ENCODE results near the gene FAM168A. TPM values are rescaled to one million over a fixed set of nuclear protein-coding genes. Genes with fewer than 3 reads are reported as not detected.
A peak's percentile ranks its signal among the peaks of the same experiment; 100 is the strongest.

Gene FAM168A
- 7.6 and 9.7 TPM in 2 replicates for total RNA-seq

- peak; percentile 92 to 96 for DNase-seq (ENCODE audit: low read depth in 2 of 2)
These were observed at the start of gene FAM168A for GRCh38 chr11:73597956-73598718. Gene FAM168A (minus strand): TSS chr11:73598112. CDS start chr11:73468474, 129,638 bp downstream.

GRCh38 chr11:73647459-73648100 lies 49.7 kb upstream of the FAM168A start:
- peak; percentile 72 to 86 for DNase-seq (ENCODE audit: low read depth in 2 of 2)

- no peak for DNase-seq (ENCODE audit: low read depth in 2 of 2)
These were observed 48.2 kb upstream of the FAM168A start, which contains the start of gene PLEKHB1 for GRCh38 chr11:73645972-73646631. Gene PLEKHB1 (plus strand): TSS chr11:73646581. CDS start chr11:73646609, 28 bp downstream.

GRCh38 chr11:73645121-73645969 lies 47.4 kb upstream of the FAM168A start:
- peak in 1 of 2 donors; percentile 16 for DNase-seq (ENCODE audit: low read depth in 2 of 2)

- DNase-seq (ENCODE audit: low read depth in 2 of 2): no peak
These were observed 43.8 kb upstream of the FAM168A start for GRCh38 chr11:73641668-73642067.

GRCh38 chr11:73640592-73640991 lies 42.7 kb upstream of the FAM168A start:
- no peak for DNase-seq (ENCODE audit: low read depth in 2 of 2)

GRCh38 chr11:73637012-73637411 lies 39.1 kb upstream of the FAM168A start:
- no peak for DNase-seq (ENCODE audit: low read depth in 2 of 2)

GRCh38 chr11:73636249-73636648 lies 38.3 kb upstream of the FAM168A start:
- no peak for DNase-seq (ENCODE audit: low read depth in 2 of 2)

GRCh38 chr11:73635721-73636120 lies 37.8 kb upstream of the FAM168A start:
- DNase-seq (ENCODE audit: low read depth in 2 of 2): no peak

- DNase-seq (ENCODE audit: low read depth in 2 of 2): no peak
These were observed 36.1 kb upstream of the FAM168A start for GRCh38 chr11:73633999-73634398.

GRCh38 chr11:73632996-73633395 lies 35.1 kb upstream of the FAM168A start:
- DNase-seq (ENCODE audit: low read depth in 2 of 2): no peak

- DNase-seq (ENCODE audit: low read depth in 2 of 2): no peak
These were observed 32.0 kb upstream of the FAM168A start for GRCh38 chr11:73629907-73630306.

GRCh38 chr11:73625696-73626318 lies 27.9 kb upstream of the FAM168A start:
- DNase-seq (ENCODE audit: low read depth in 2 of 2): peak; percentile 68 to 83

- no peak for DNase-seq (ENCODE audit: low read depth in 2 of 2)
These were observed 25.8 kb upstream of the FAM168A start for GRCh38 chr11:73623686-73624085.

GRCh38 chr11:73622926-73623593 lies 25.1 kb upstream of the FAM168A start:
- DNase-seq (ENCODE audit: low read depth in 2 of 2): no peak

- DNase-seq (ENCODE audit: low read depth in 2 of 2): no peak
These were observed 16.7 kb upstream of the FAM168A start for GRCh38 chr11:73614591-73614990.

GRCh38 chr11:73612601-73613140 lies 14.8 kb upstream of the FAM168A start:
- no peak for DNase-seq (ENCODE audit: low read depth in 2 of 2)

GRCh38 chr11:73598719-73599379 lies 937 bp upstream of the FAM168A start:
- no peak for DNase-seq (ENCODE audit: low read depth in 2 of 2)

GRCh38 chr11:73597336-73597955 lies 466 bp downstream of the FAM168A start:
- DNase-seq (ENCODE audit: low read depth in 2 of 2): peak in 1 of 2 donors; percentile 2

Data from lung microvascular endothelial cell (primary cell).